ENCODE measurements around the gene WDR70.

- TF ChIP-seq EZH2 (IDR thresholded peaks at IDR 0.05; ENCODE audit: low read length, missing control alignments), result no peak
- TF ChIP-seq, protein P1, sequence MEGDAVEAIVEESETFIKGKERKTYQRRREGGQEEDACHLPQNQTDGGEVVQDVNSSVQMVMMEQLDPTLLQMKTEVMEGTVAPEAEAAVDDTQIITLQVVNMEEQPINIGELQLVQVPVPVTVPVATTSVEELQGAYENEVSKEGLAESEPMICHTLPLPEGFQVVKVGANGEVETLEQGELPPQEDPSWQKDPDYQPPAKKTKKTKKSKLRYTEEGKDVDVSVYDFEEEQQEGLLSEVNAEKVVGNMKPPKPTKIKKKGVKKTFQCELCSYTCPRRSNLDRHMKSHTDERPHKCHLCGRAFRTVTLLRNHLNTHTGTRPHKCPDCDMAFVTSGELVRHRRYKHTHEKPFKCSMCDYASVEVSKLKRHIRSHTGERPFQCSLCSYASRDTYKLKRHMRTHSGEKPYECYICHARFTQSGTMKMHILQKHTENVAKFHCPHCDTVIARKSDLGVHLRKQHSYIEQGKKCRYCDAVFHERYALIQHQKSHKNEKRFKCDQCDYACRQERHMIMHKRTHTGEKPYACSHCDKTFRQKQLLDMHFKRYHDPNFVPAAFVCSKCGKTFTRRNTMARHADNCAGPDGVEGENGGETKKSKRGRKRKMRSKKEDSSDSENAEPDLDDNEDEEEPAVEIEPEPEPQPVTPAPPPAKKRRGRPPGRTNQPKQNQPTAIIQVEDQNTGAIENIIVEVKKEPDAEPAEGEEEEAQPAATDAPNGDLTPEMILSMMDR (conservative IDR thresholded peaks at IDR 0.05 in 1 of 2, IDR thresholded peaks at IDR 0.05 in 1 of 2; ENCODE audit: low read depth in 1 of 2, low read length in 2 of 2), result no peak
Observed at GRCh38 chr5:37552770-37553719, 173.9 kb downstream of the WDR70 start.

Data from fibroblast of lung (primary cell).